IMR-90 (cell line): Measurements from ENCODE around the gene IL34. TPM values are rescaled to one million over a fixed set of nuclear protein-coding genes. Genes with fewer than 3 reads are reported as not detected.

Source experiments
- ATAC-seq: fragments of 200-7000 bp; cut with Tn5 transposase; 2 replicates; pipeline ENCODE4 v1.9.1; 2020; ENCODE audit warnings: low read depth, mild to moderate bottlenecking, moderate library complexity
- BruUV-seq: library from RNA; stranded (reverse); fragments of 400-500 nt; replicated peaks from 2 replicates; lab custom pipeline; 2021; lab: Mats Ljungman, UMichigan
- CTCF ChIA-PET: fragments of 300-600 bp; formaldehyde crosslinking; extraction: SDS; loops from one replicate; lab custom pipeline; 2021; ENCODE audit warnings: antibody characterized with exemption; lab: Yijun Ruan, JAX
- POLR2A ChIA-PET: fragments of 300-600 bp; sonication (Branson Sonifier 250); formaldehyde crosslinking; loops from one replicate; lab custom pipeline; 2022; ENCODE audit warnings: antibody characterized with exemption; ENCODE audit not compliant: unreplicated experiment; lab: Charles Lee
- DNase-seq: peaks from one replicate; pipeline ENCODE4 v3.0.0; 2013
- H2AFZ ChIP-seq: replicated peaks from 2 replicates; pipeline ENCODE3; 2013; ENCODE audit warnings: low read length, mild to moderate bottlenecking; ENCODE audit not compliant: poor library complexity
- H2AK5ac ChIP-seq: 2 replicates; pipeline ENCODE4 v1.6.1; 2013; ENCODE audit warnings: low read depth, low read length, inconsistent platforms
- H2AK9ac ChIP-seq: replicated peaks from 2 replicates; pipeline ENCODE3; 2013; ENCODE audit warnings: mild to moderate bottlenecking, low read depth, low read length, moderate library complexity; ENCODE audit not compliant: poor library complexity
- H2BK120ac ChIP-seq: 2 replicates; pipeline ENCODE4 v1.6.1; 2013; ENCODE audit warnings: low read depth, low read length, inconsistent platforms
- H2BK15ac ChIP-seq: 3 replicates; pipeline ENCODE4 v1.6.1; 2013; ENCODE audit warnings: low read depth, low read length, inconsistent platforms
- H2BK20ac ChIP-seq: 2 replicates; pipeline ENCODE4 v1.6.1; 2013; ENCODE audit warnings: low read depth, mild to moderate bottlenecking, inconsistent platforms, low read length, moderate library complexity
- H2BK5ac ChIP-seq: 2 replicates; pipeline ENCODE4 v1.6.1; 2013; ENCODE audit warnings: mild to moderate bottlenecking, low read depth, low read length, inconsistent platforms; ENCODE audit not compliant: poor library complexity, severe bottlenecking
- H3K14ac ChIP-seq: replicated peaks from 2 replicates; pipeline ENCODE4 v1.6.1; 2013; ENCODE audit warnings: low read depth, low read length, inconsistent platforms
- H3K18ac ChIP-seq: 2 replicates; pipeline ENCODE4 v1.6.1; 2013; ENCODE audit warnings: low read depth, low read length, control low read depth
- H3K23ac ChIP-seq: 2 replicates; pipeline ENCODE4 v1.6.1; 2013; ENCODE audit warnings: low read depth, low read length, inconsistent platforms
- H3K27ac ChIP-seq: 2 replicates; pipeline ENCODE4 v1.5.1; 2013; ENCODE audit warnings: mild to moderate bottlenecking, control low read depth, low read length; ENCODE audit not compliant: insufficient read depth
- H3K27me3 ChIP-seq: 2 replicates; pipeline ENCODE4 v1.6.1; 2013; ENCODE audit warnings: low read length; ENCODE audit not compliant: control insufficient read depth, insufficient read depth
- H3K36me3 ChIP-seq: 2 replicates; pipeline ENCODE4 v1.6.1; 2013; ENCODE audit warnings: low read length, mixed read lengths; ENCODE audit not compliant: control insufficient read depth, insufficient read depth
- H3K4ac ChIP-seq: 2 replicates; pipeline ENCODE4 v1.6.1; 2013; ENCODE audit warnings: low read depth, low read length, inconsistent platforms
- H3K4me1 ChIP-seq: 2 replicates; pipeline ENCODE4 v1.6.1; 2013; ENCODE audit warnings: low read length, mixed read lengths; ENCODE audit not compliant: control insufficient read depth, insufficient read depth
- H3K4me2 ChIP-seq: 2 replicates; pipeline ENCODE4 v1.6.1; 2013; ENCODE audit warnings: low read depth, mild to moderate bottlenecking, control low read depth, low read length, moderate library complexity
- H3K4me3 ChIP-seq: 2 replicates; pipeline ENCODE4 v1.5.1; 2013; ENCODE audit warnings: low read depth, mild to moderate bottlenecking, control low read depth, low read length, moderate library complexity; ENCODE audit not compliant: insufficient read depth
- H3K56ac ChIP-seq: 2 replicates; pipeline ENCODE4 v1.6.1; 2013; ENCODE audit warnings: low read length, inconsistent platforms; ENCODE audit not compliant: insufficient read depth; ENCODE audit errors: extremely low read depth
- H3K79me1 ChIP-seq, 2 experiments: 2 replicates each; pipeline ENCODE4 v1.6.1; 2013; ENCODE audit warnings: low read length in 2 of 2, inconsistent platforms in 1 of 2, low read depth in 1 of 2
- H3K9ac ChIP-seq: 2 replicates; pipeline ENCODE4 v1.6.1; 2013; ENCODE audit warnings: low read depth, low read length, control low read depth
- H3K9me1 ChIP-seq: 2 replicates; pipeline ENCODE4 v1.6.1; 2013; ENCODE audit warnings: low read length, inconsistent platforms; ENCODE audit not compliant: insufficient read depth
- H3K9me3 ChIP-seq: 2 replicates; pipeline ENCODE4 v1.6.1; 2013; ENCODE audit warnings: low read length; ENCODE audit not compliant: control insufficient read depth, insufficient read depth
- H4K20me1 ChIP-seq: 2 replicates; pipeline ENCODE4 v1.6.1; 2013; ENCODE audit warnings: low read length, inconsistent platforms; ENCODE audit not compliant: insufficient read depth
- H4K5ac ChIP-seq: 2 replicates; pipeline ENCODE4 v1.6.1; 2013; ENCODE audit warnings: mild to moderate bottlenecking, low read depth, low read length, control low read depth
- H4K8ac ChIP-seq, 2 experiments: 2 replicates each; pipeline ENCODE4 v1.6.1; 2013; ENCODE audit warnings: low read depth in 2 of 2, low read length in 2 of 2, control low read depth in 1 of 2, inconsistent platforms in 1 of 2
- H4K91ac ChIP-seq: 2 replicates; pipeline ENCODE4 v1.6.1; 2013; ENCODE audit warnings: low read depth, low read length, inconsistent platforms; ENCODE audit not compliant: insufficient read depth
- BHLHE40 ChIP-seq: fragments of 150-350 bp; IDR thresholded peaks from 2 replicates; pipeline ENCODE4 v1.6.1; 2016; ENCODE audit warnings: mild to moderate bottlenecking, low read depth, low read length
- CEBPB ChIP-seq: IDR thresholded peaks from 2 replicates; pipeline ENCODE4 v1.6.1; 2012; ENCODE audit warnings: low read depth, low read length, improper control_type of control experiment
- CHD1 ChIP-seq: IDR thresholded peaks from 2 replicates; pipeline ENCODE4 v1.6.1; 2012; ENCODE audit warnings: low read depth, low read length, improper control_type of control experiment
- FOS ChIP-seq: fragments of 150-350 bp; IDR thresholded peaks from 2 replicates; pipeline ENCODE4 v1.6.1; 2016; ENCODE audit warnings: low read depth, low read length
- MAFK ChIP-seq: IDR thresholded peaks from 2 replicates; pipeline ENCODE4 v1.6.1; 2012; ENCODE audit warnings: low read depth, low read length, improper control_type of control experiment
- MAZ ChIP-seq: IDR thresholded peaks from 2 replicates; pipeline ENCODE4 v1.6.1; 2012; ENCODE audit warnings: low read depth, mild to moderate bottlenecking, low read length, improper control_type of control experiment, moderate library complexity, borderline replicate concordance
- MXI1 ChIP-seq: IDR thresholded peaks from 2 replicates; pipeline ENCODE4 v1.6.1; 2012; ENCODE audit warnings: low read depth, mild to moderate bottlenecking, low read length, moderate library complexity, borderline replicate concordance
- NFE2L2 ChIP-seq: fragments of 150-350 bp; IDR thresholded peaks from 2 replicates; pipeline ENCODE4 v1.6.1; 2016; ENCODE audit warnings: low read depth, mild to moderate bottlenecking, low read length
- POLR2A ChIP-seq: IDR thresholded peaks from 2 replicates; pipeline ENCODE4 v1.6.1; 2012; ENCODE audit warnings: mild to moderate bottlenecking, low read depth, low read length
- RAD21 ChIP-seq: IDR thresholded peaks from 2 replicates; pipeline ENCODE4 v1.6.1; 2012; ENCODE audit warnings: low read length, improper control_type of control experiment
- RCOR1 ChIP-seq: IDR thresholded peaks from 2 replicates; pipeline ENCODE4 v1.6.1; 2012; ENCODE audit warnings: mild to moderate bottlenecking, low read length, improper control_type of control experiment; ENCODE audit not compliant: insufficient replicate concordance
- RFX5 ChIP-seq: IDR thresholded peaks from 2 replicates; pipeline ENCODE4 v1.8.0; 2012; ENCODE audit warnings: low read depth, mild to moderate bottlenecking, low read length, moderate library complexity
- SMC3 ChIP-seq: fragments of 150-350 bp; IDR thresholded peaks from 2 replicates; pipeline ENCODE4 v1.6.1; 2016; ENCODE audit warnings: low read depth, mild to moderate bottlenecking, antibody characterized with exemption, low read length, moderate library complexity
- USF2 ChIP-seq: fragments of 150-350 bp; IDR thresholded peaks from 2 replicates; pipeline ENCODE4 v1.6.1; 2017; ENCODE audit warnings: mild to moderate bottlenecking, antibody characterized with exemption, low read length, low read depth
- WGBS, 2 experiments: methylation state at CpG; one replicate each; pipeline versions ENCODE4 v1.1.5 to v1.1.7; 2013; ENCODE audit warnings: missing lambda C conversion rate in 2 of 2; ENCODE audit not compliant: insufficient read length in 1 of 2; ENCODE audit errors: extremely low coverage in 2 of 2; 5-methylcytosine and 5-hydroxymethylcytosine counted together
- dilution Hi-C: fragments of 300-500 bp; cut with HindIII; formaldehyde crosslinking; loops from one replicate; pipeline ENCODE4 v1.14.3; 2018; ENCODE audit warnings: low sequenced_read_pairs; ENCODE audit not compliant: unreplicated experiment
- in situ Hi-C: fragments of 300-500 bp; cut with MboI; formaldehyde crosslinking; loops from 3 replicates; pipeline ENCODE4 v1.14.3; 2019; ENCODE audit warnings: low sequenced_read_pairs, inconsistent platforms, mixed read lengths
- intact Hi-C: fragments of 100-400 bp; cut with micrococcal nuclease; formaldehyde crosslinking; loops from 2 replicates; pipeline ENCODE4 v1.10.0; 2022
- polyA plus RNA-seq, 3 experiments: library from polyadenylated mRNA; depleted of rRNA; stranded (reverse); fragments of >200 nt; gene quantifications; 2 replicates each; pipeline ENCODE4 v1.2.3, GENCODE V29; 2012; ENCODE audit warnings: low replicate concordance in 1 of 3
- total RNA-seq: library from RNA; depleted of rRNA; stranded (reverse); fragments of >200 nt; gene quantifications from 2 replicates; pipeline ENCODE4 v1.2.3, GENCODE V29; 2012
- TF ChIP-seq, protein P1 (sequence below): fragments of 150-350 bp; IDR thresholded peaks from 2 replicates; pipeline ENCODE4 v1.6.1; 2016; ENCODE audit warnings: low read depth, mild to moderate bottlenecking, low read length, moderate library complexity, borderline replicate concordance

Gene IL34
- total and polyA plus RNA-seq, 2 of the 4 experiments (the other 2 are of a cell fraction): 1.3 to 2.5 TPM

DNA sequence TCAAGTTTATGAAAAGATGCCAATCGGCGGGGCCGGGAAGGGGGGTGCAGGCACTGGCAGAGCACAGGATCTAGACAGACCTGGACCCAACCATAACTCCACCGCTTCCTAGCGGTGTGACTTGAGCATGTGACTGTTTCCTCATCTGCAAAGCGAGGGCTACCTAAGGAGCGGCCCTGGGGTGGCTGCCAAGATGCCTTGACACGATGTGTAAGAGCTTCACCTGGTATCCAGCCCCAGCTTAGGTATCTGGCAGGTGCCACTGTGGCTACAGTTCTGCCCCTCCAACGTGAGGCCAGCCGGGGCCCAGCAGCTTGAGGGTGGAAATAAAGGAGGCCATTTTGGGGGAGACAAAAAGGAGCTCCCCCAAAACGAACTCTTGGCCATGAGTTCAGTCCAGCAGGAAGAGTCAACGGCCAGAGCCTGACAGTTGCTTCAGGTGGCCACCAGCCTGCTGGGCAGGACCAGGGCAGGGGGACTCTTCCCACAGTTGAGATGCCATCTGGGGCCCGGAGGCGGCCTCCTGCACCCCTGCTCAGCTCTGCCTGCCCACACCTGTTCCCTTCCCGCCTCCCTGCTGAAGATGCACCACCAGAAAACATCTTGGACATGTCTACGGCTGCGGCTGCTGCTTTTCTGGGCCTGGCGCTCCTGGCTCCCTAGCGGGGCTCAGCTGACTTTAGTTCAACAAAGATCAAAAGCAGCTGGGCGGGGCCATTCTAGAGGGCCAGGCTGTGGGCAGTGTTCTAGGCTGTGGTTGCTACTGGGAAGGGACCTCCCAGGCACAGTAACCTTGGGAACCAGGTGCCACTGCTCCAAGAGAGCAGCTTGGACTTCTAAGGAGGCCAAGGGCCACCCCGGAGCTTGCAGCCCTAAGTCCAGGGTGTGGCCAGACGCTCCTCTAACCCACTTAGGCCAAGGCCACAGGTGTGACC lies 42.9 kb downstream of the IL34 start:
- peak overlapping the region; percentile 100 for H2AK5ac ChIP-seq
- peaks cover 9% of the 10 kb centered on the region for H4K20me1 ChIP-seq
- intact Hi-C loops: loop anchor here (5.0 kb wide), 1 partner anchor 668 kb away; the partner anchor contains the start of gene CALB2
- in situ Hi-C loops: loop anchor here (5.0 to 25.0 kb wide), 2 partner anchors 48 to 673 kb away; partner anchors contain the start of gene CALB2
- no peak overlapping the region for H3K9ac ChIP-seq
- H3K4me3 ChIP-seq: no peak overlapping the region
- H3K4ac ChIP-seq: peak overlapping the region; percentile 99
- peak overlapping the region; percentile 50; the same call in 1 of the 2 replicates for H3K56ac ChIP-seq
- peak overlapping the region; percentile 54; the same call in 1 of the 2 replicates for H4K5ac ChIP-seq
- no peak overlapping the region for H2AFZ ChIP-seq
- CTCF ChIA-PET: interaction anchor here (0.7 to 2.8 kb wide), 4 partner anchors 14 to 49 kb away, joined by 3 to 8 read pairs (median 4); no protein-coding TSS in a partner anchor
- dilution Hi-C loops: no loop called here
- peak overlapping the region; percentile 81 for H2BK5ac ChIP-seq
- H2AK9ac ChIP-seq: peak overlapping the region; percentile 63
- peaks cover 67% of the 10 kb centered on the region for H3K4me1 ChIP-seq
- H3K9me3 ChIP-seq: no peaks in the 10 kb centered on the region
- H3K27ac ChIP-seq: peak overlapping the region; percentile 68; the same call in 1 of the 2 replicates
- 88% methylated on average over 10 of the region's 22 CpGs; no CpG with 5 or more reads in 1 of the 2 experiments for WGBS, 2 experiments
- peak overlapping the region; percentile 3; the same call in 1 of the 3 replicates for H2BK15ac ChIP-seq
- H4K91ac ChIP-seq: peak overlapping the region; percentile 97
- H3K36me3 ChIP-seq: no peaks in the 10 kb centered on the region
- no peak overlapping the region for H3K4me2 ChIP-seq
- H2BK20ac ChIP-seq: peak overlapping the region; percentile 89
- peak overlapping the region; percentile 89; the same call in 1 of the 2 replicates for H3K23ac ChIP-seq
- H3K27me3 ChIP-seq: no peaks in the 10 kb centered on the region
- peak overlapping the region; percentile 96 for H3K14ac ChIP-seq
- H2BK120ac ChIP-seq: peak overlapping the region; percentile 93; the same call in 1 of the 2 replicates
- H3K79me1 ChIP-seq: peaks cover 3 to 69% of the 10 kb centered on the region in 2 experiments
- H3K9me1 ChIP-seq: peaks cover 58% of the 10 kb centered on the region
- peak overlapping the region; percentile 71 for H3K18ac ChIP-seq
- no peak for ATAC-seq
- no peak for DNase-seq
- POLR2A ChIA-PET: no interaction called here
- peak overlapping the region; percentile 92 to 98; a peak in 2 of 4 replicates for H4K8ac ChIP-seq
- no TSS peak for BruUV-seq
- TF ChIP-seq NFE2L2 (no peak), RFX5 (no peak), RAD21 (no peak), FOS (no peak), POLR2A (no peak), USF2 (no peak), SMC3 (no peak), MAZ (no peak), BHLHE40 (no peak), MXI1 (no peak), CEBPB (no peak), RCOR1 (no peak), MAFK (no peak), CHD1 (no peak)
- TF ChIP-seq, protein P1, sequence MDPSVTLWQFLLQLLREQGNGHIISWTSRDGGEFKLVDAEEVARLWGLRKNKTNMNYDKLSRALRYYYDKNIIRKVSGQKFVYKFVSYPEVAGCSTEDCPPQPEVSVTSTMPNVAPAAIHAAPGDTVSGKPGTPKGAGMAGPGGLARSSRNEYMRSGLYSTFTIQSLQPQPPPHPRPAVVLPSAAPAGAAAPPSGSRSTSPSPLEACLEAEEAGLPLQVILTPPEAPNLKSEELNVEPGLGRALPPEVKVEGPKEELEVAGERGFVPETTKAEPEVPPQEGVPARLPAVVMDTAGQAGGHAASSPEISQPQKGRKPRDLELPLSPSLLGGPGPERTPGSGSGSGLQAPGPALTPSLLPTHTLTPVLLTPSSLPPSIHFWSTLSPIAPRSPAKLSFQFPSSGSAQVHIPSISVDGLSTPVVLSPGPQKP: no peak
